Measurements from ENCODE around the gene SFMBT2. TPM values are rescaled to one million over a fixed set of nuclear protein-coding genes. Genes with fewer than 3 reads are reported as not detected.

The SFMBT2 gene
- total and polyA plus RNA-seq, 2 of the 4 experiments (the other 2 are of a cell fraction): 0.70 to 1.3 TPM

- no peak overlapping the region for H2AK5ac ChIP-seq (ENCODE audit: low read depth, low read length)
- POLR2A ChIA-PET (ENCODE audit: unreplicated experiment): no interaction called here
- no peak overlapping the region for H3K56ac ChIP-seq (ENCODE audit: extremely low read depth, insufficient read depth, low read length)
- H3K27ac ChIP-seq (ENCODE audit: insufficient read depth, low read length): no peak overlapping the region
- ATAC-seq (ENCODE audit: low read depth): no peak
- H2BK5ac ChIP-seq (ENCODE audit: low read depth, low read length, poor library complexity, severe bottlenecking): no peak overlapping the region
- no peaks in the 10 kb centered on the region for H3K79me1 ChIP-seq (ENCODE audit: low read depth in 1 of 2, low read length in 2 of 2)
- DNase-seq: no peak
- dilution Hi-C loops (cut with HindIII; ENCODE audit: low sequenced_read_pairs, unreplicated experiment): no loop called here
- TF ChIP-seq RFX5 (IDR thresholded peaks at IDR 0.05; ENCODE audit: low read depth, low read length) (no peak), CEBPB (IDR thresholded peaks at IDR 0.05; ENCODE audit: low read depth, low read length) (no peak), CTCF (conservative IDR thresholded peaks at IDR 0.05; ENCODE audit: low read depth, low read length) (no peak), MAZ (IDR thresholded peaks at IDR 0.05; ENCODE audit: borderline replicate concordance, low read depth, low read length) (no peak), NFE2L2 (IDR thresholded peaks at IDR 0.05; ENCODE audit: low read depth, low read length) (no peak), CHD1 (IDR thresholded peaks at IDR 0.05; ENCODE audit: low read depth, low read length) (no peak)
- no peak overlapping the region for H4K5ac ChIP-seq (ENCODE audit: low read depth, low read length)
- no peak overlapping the region for H2BK20ac ChIP-seq (ENCODE audit: low read depth, low read length)
- no peak overlapping the region for H4K8ac ChIP-seq (ENCODE audit: low read depth in 2 of 2, low read length in 2 of 2)
- no peak overlapping the region for H2AFZ ChIP-seq (replicated peaks; ENCODE audit: low read length, poor library complexity)
- H3K14ac ChIP-seq (replicated peaks; ENCODE audit: low read depth, low read length): no peak overlapping the region
- H4K20me1 ChIP-seq (ENCODE audit: insufficient read depth, low read length): no peaks in the 10 kb centered on the region
- no peaks in the 10 kb centered on the region for H3K36me3 ChIP-seq (ENCODE audit: control insufficient read depth, insufficient read depth, low read length)
- no peak overlapping the region for H2AK9ac ChIP-seq (replicated peaks; ENCODE audit: low read depth, low read length, poor library complexity)
- no peak overlapping the region for H4K91ac ChIP-seq (ENCODE audit: insufficient read depth, low read depth, low read length)
- H3K9ac ChIP-seq (ENCODE audit: low read depth, low read length): no peak overlapping the region
- H3K9me3 ChIP-seq (ENCODE audit: control insufficient read depth, insufficient read depth, low read length): no peaks in the 10 kb centered on the region
- H3K4me2 ChIP-seq (ENCODE audit: low read depth, low read length): no peak overlapping the region
- no peak overlapping the region for H3K4me3 ChIP-seq (ENCODE audit: insufficient read depth, low read depth, low read length)
- in situ Hi-C loops (cut with MboI; ENCODE audit: low sequenced_read_pairs): loop anchor here (10.0 kb wide), 1 partner anchor 138 kb away; no protein-coding TSS in a partner anchor
- no peak overlapping the region for H3K18ac ChIP-seq (ENCODE audit: low read depth, low read length)
- H3K23ac ChIP-seq (ENCODE audit: low read depth, low read length): no peak overlapping the region
- no peak overlapping the region for H3K4ac ChIP-seq (ENCODE audit: low read depth, low read length)
- no peak overlapping the region for H2BK15ac ChIP-seq (ENCODE audit: low read depth, low read length)
- BruUV-seq (replicated peaks): no TSS peak
- H3K4me1 ChIP-seq (ENCODE audit: control insufficient read depth, insufficient read depth, low read length): no peaks in the 10 kb centered on the region; the same call in 1 of the 2 replicates
- no peak overlapping the region for H2BK120ac ChIP-seq (ENCODE audit: low read depth, low read length)
- no peaks in the 10 kb centered on the region for H3K27me3 ChIP-seq (ENCODE audit: control insufficient read depth, insufficient read depth, low read length)
- no peaks in the 10 kb centered on the region for H3K9me1 ChIP-seq (ENCODE audit: insufficient read depth, low read length)
- WGBS, 2 experiments (ENCODE audit: extremely low coverage in 2 of 2, insufficient read length in 1 of 2): 100% methylated on average over 1 of the region's 4 CpGs; no CpG with 5 or more reads in 1 of the 2 experiments
- CTCF ChIA-PET: no interaction called here
- intact Hi-C loops (cut with micrococcal nuclease): loop anchor here (10.0 kb wide), 2 partner anchors 482 to 852 kb away; no protein-coding TSS in a partner anchor
These were observed 143.7 kb downstream of the SFMBT2 start for GRCh38 chr10:7267142-7267541.

Measured in IMR-90 (cell line).